ENCODE measurements around the gene CNTNAP2. TPM values are rescaled to one million over a fixed set of nuclear protein-coding genes. Genes with fewer than 3 reads are reported as not detected.

The CNTNAP2 gene
- total and polyA plus RNA-seq, 2 donors (not counting 1 experiment from before 2014, with no cell fraction given): not detected

- TF ChIP-seq EZH2 (IDR thresholded peaks at IDR 0.05; ENCODE audit: low read length, missing control alignments): no peak
- TF ChIP-seq CTCF (conservative IDR thresholded peaks at IDR 0.05 in 1 of 2, IDR thresholded peaks at IDR 0.05 in 1 of 2; ENCODE audit: low read depth in 1 of 2, low read length in 2 of 2): no peak
- Histone ChIP-seq H3K36me3 (ENCODE audit: control insufficient read depth, insufficient read depth, low read length) (no peaks in the 10 kb centered on the region), H3K9ac (ENCODE audit: insufficient read depth, low read length) (no peak overlapping the region), H3K27ac (ENCODE audit: insufficient read depth, low read length) (no peak overlapping the region), H3K4me2 (ENCODE audit: extremely low read depth, insufficient read depth, low read length) (no peak overlapping the region), H3K9me3 (ENCODE audit: control insufficient read depth, insufficient read depth, low read depth, low read length) (no peaks in the 10 kb centered on the region), H2AFZ (ENCODE audit: low read length) (no peak overlapping the region), H3K27me3 (ENCODE audit: control insufficient read depth, insufficient read depth, low read length) (no peaks in the 10 kb centered on the region), H3K4me3 (replicated peaks in 1 of 4; ENCODE audit: control extremely low read depth in 1 of 4, insufficient read depth in 1 of 4, low read depth in 3 of 4, low read length in 4 of 4) (no peak overlapping the region), H3K79me2 (ENCODE audit: control insufficient read depth, insufficient read depth, low read length) (no peaks in the 10 kb centered on the region), H4K20me1 (ENCODE audit: control insufficient read depth, extremely low read depth, insufficient read depth, low read length) (no peaks in the 10 kb centered on the region), H3K4me1 (ENCODE audit: control insufficient read depth, extremely low read depth, insufficient read depth, low read length) (no peaks in the 10 kb centered on the region)
- no peak for DNase-seq (ENCODE audit: low read depth in 2 of 2)
Measured at GRCh38 chr7:146636033-146636356, 519.4 kb downstream of the CNTNAP2 start.

GRCh38 chr7:146636581-146636980 lies 520.0 kb downstream of the CNTNAP2 start:
- Histone ChIP-seq H3K36me3 (ENCODE audit: control insufficient read depth, insufficient read depth, low read length) (no peaks in the 10 kb centered on the region), H4K20me1 (ENCODE audit: control insufficient read depth, extremely low read depth, insufficient read depth, low read length) (no peaks in the 10 kb centered on the region), H3K27ac (ENCODE audit: insufficient read depth, low read length) (no peak overlapping the region), H3K4me1 (ENCODE audit: control insufficient read depth, extremely low read depth, insufficient read depth, low read length) (no peaks in the 10 kb centered on the region), H3K4me2 (ENCODE audit: extremely low read depth, insufficient read depth, low read length) (no peak overlapping the region), H3K79me2 (ENCODE audit: control insufficient read depth, insufficient read depth, low read length) (no peaks in the 10 kb centered on the region), H3K9me3 (ENCODE audit: control insufficient read depth, insufficient read depth, low read depth, low read length) (no peaks in the 10 kb centered on the region), H3K27me3 (ENCODE audit: control insufficient read depth, insufficient read depth, low read length) (no peaks in the 10 kb centered on the region), H2AFZ (ENCODE audit: low read length) (no peak overlapping the region), H3K9ac (ENCODE audit: insufficient read depth, low read length) (no peak overlapping the region), H3K4me3 (replicated peaks in 1 of 4; ENCODE audit: control extremely low read depth in 1 of 4, insufficient read depth in 1 of 4, low read depth in 3 of 4, low read length in 4 of 4) (no peak overlapping the region)
- TF ChIP-seq EZH2 (IDR thresholded peaks at IDR 0.05; ENCODE audit: low read length, missing control alignments): no peak
- no peak for TF ChIP-seq CTCF (conservative IDR thresholded peaks at IDR 0.05 in 1 of 2, IDR thresholded peaks at IDR 0.05 in 1 of 2; ENCODE audit: low read depth in 1 of 2, low read length in 2 of 2)
- no peak for DNase-seq (ENCODE audit: low read depth in 2 of 2)

GRCh38 chr7:146639291-146639690 lies 522.7 kb downstream of the CNTNAP2 start:
- H3K9me3 ChIP-seq (ENCODE audit: control insufficient read depth, insufficient read depth, low read depth, low read length): no peaks in the 10 kb centered on the region
- H3K4me2 ChIP-seq (ENCODE audit: extremely low read depth, insufficient read depth, low read length): no peak overlapping the region
- H2AFZ ChIP-seq (ENCODE audit: low read length): no peak overlapping the region
- TF ChIP-seq CTCF (conservative IDR thresholded peaks at IDR 0.05 in 1 of 2, IDR thresholded peaks at IDR 0.05 in 1 of 2; ENCODE audit: low read depth in 1 of 2, low read length in 2 of 2): no peak
- no peak for TF ChIP-seq EZH2 (IDR thresholded peaks at IDR 0.05; ENCODE audit: low read length, missing control alignments)
- DNase-seq (ENCODE audit: low read depth in 2 of 2): no peak
- H3K27ac ChIP-seq (ENCODE audit: insufficient read depth, low read length): no peak overlapping the region
- H3K9ac ChIP-seq (ENCODE audit: insufficient read depth, low read length): no peak overlapping the region
- H3K36me3 ChIP-seq (ENCODE audit: control insufficient read depth, insufficient read depth, low read length): no peaks in the 10 kb centered on the region
- H3K4me3 ChIP-seq (replicated peaks in 1 of 4; ENCODE audit: control extremely low read depth in 1 of 4, insufficient read depth in 1 of 4, low read depth in 3 of 4, low read length in 4 of 4): no peak overlapping the region
- H3K4me1 ChIP-seq (ENCODE audit: control insufficient read depth, extremely low read depth, insufficient read depth, low read length): no peaks in the 10 kb centered on the region
- H3K27me3 ChIP-seq (ENCODE audit: control insufficient read depth, insufficient read depth, low read length): no peaks in the 10 kb centered on the region
- H3K79me2 ChIP-seq (ENCODE audit: control insufficient read depth, insufficient read depth, low read length): no peaks in the 10 kb centered on the region
- no peaks in the 10 kb centered on the region for H4K20me1 ChIP-seq (ENCODE audit: control insufficient read depth, extremely low read depth, insufficient read depth, low read length)

All from fibroblast of lung (primary cell).